SK-N-SH treated with all-trans-retinoic acid at 6 μM for 48 hours (cell line): ENCODE results near the gene DLG5.

Source experiments
- ATAC-seq: fragments of 200-7000 bp; cut with Tn5 transposase; 3 replicates; pipeline ENCODE4 v1.9.1; 2020; ENCODE audit warnings: mild to moderate bottlenecking, moderate library complexity
- ARNTL ChIP-seq: fragments of 450-650 bp; formaldehyde crosslinking; IDR thresholded peaks from 2 replicates; pipeline ENCODE4 v1.5.0; 2020; ENCODE audit warnings: low read depth, mild to moderate bottlenecking, moderate library complexity, borderline replicate concordance
- BACH2 ChIP-seq: fragments of 250-450 bp; sonication (Bioruptor Pico); IDR thresholded peaks from 2 replicates; pipeline ENCODE4 v1.9.0; 2021; ENCODE audit warnings: mild to moderate bottlenecking, borderline replicate concordance
- CSDC2 ChIP-seq: fragments of 250-450 bp; sonication (Bioruptor Pico); IDR thresholded peaks from 2 replicates; pipeline ENCODE4 v1.5.0; 2020; ENCODE audit warnings: mild to moderate bottlenecking, moderate library complexity
- ESRRG ChIP-seq: fragments of 250-450 bp; sonication (Bioruptor Pico); IDR thresholded peaks from 2 replicates; pipeline ENCODE4 v1.6.1; 2021; ENCODE audit warnings: mild to moderate bottlenecking
- GLIS3 ChIP-seq: fragments of 250-450 bp; sonication (Bioruptor Pico); IDR thresholded peaks from 2 replicates; pipeline ENCODE4 v1.5.0; 2020; ENCODE audit warnings: mild to moderate bottlenecking, moderate library complexity
- ISL1 ChIP-seq: fragments of 250-450 bp; sonication (Bioruptor Pico); IDR thresholded peaks from 2 replicates; pipeline ENCODE4 v2.1.2; 2022; ENCODE audit warnings: mild to moderate bottlenecking, moderate library complexity
- RARB ChIP-seq: fragments of 250-450 bp; sonication (Bioruptor Pico); IDR thresholded peaks from 2 replicates; pipeline ENCODE4 v1.8.0; 2021; ENCODE audit warnings: mild to moderate bottlenecking, moderate library complexity
- TCF4 ChIP-seq: fragments of 250-450 bp; sonication (Bioruptor Pico); IDR thresholded peaks from 2 replicates; pipeline ENCODE4 v1.8.0; 2021; ENCODE audit warnings: mild to moderate bottlenecking, moderate library complexity, borderline replicate concordance
- TOX ChIP-seq: fragments of 250-450 bp; sonication (Bioruptor Pico); IDR thresholded peaks from 2 replicates; pipeline ENCODE4 v1.8.0; 2021; ENCODE audit warnings: mild to moderate bottlenecking, moderate library complexity, borderline replicate concordance
- ZC3H10 ChIP-seq: fragments of 250-450 bp; sonication (Bioruptor Pico); IDR thresholded peaks from 2 replicates; pipeline ENCODE4 v1.5.1; 2021; ENCODE audit warnings: mild to moderate bottlenecking, moderate library complexity
- ZFP3 ChIP-seq: fragments of 250-450 bp; sonication (Bioruptor Pico); IDR thresholded peaks from 2 replicates; pipeline ENCODE4 v1.5.0; 2020; ENCODE audit warnings: mild to moderate bottlenecking, moderate library complexity
- ZFP30 ChIP-seq: fragments of 450-650 bp; formaldehyde crosslinking; IDR thresholded peaks from 2 replicates; pipeline ENCODE4 v1.5.0; 2022; ENCODE audit warnings: mild to moderate bottlenecking, moderate library complexity
- ZNF565 ChIP-seq: fragments of 450-650 bp; formaldehyde crosslinking; conservative IDR thresholded peaks from 2 replicates; pipeline ENCODE4 v1.5.0; 2020; ENCODE audit warnings: low read depth, mild to moderate bottlenecking, moderate library complexity
- ZNF8 ChIP-seq: fragments of 450-650 bp; formaldehyde crosslinking; IDR thresholded peaks from 2 replicates; pipeline ENCODE4 v1.5.0; 2020; ENCODE audit warnings: mild to moderate bottlenecking, moderate library complexity
- TF ChIP-seq, protein P1 (sequence below): fragments of 250-450 bp; sonication (Bioruptor Pico); IDR thresholded peaks from 2 replicates; pipeline ENCODE4 v1.8.0; 2020; ENCODE audit warnings: mild to moderate bottlenecking, moderate library complexity, borderline replicate concordance
- TF ChIP-seq, protein P2 (sequence below): fragments of 250-450 bp; sonication (Bioruptor Pico); IDR thresholded peaks from 2 replicates; pipeline ENCODE4 v1.8.0; 2021; ENCODE audit warnings: low read depth, mild to moderate bottlenecking, moderate library complexity, borderline replicate concordance
- TF ChIP-seq, protein P3 (sequence below): fragments of 250-450 bp; sonication (Bioruptor Pico); IDR thresholded peaks from 2 replicates; pipeline ENCODE4 v1.5.0; 2020; ENCODE audit warnings: mild to moderate bottlenecking, moderate library complexity
- TF ChIP-seq, protein P4 (sequence below): fragments of 250-450 bp; sonication (Bioruptor Pico); IDR thresholded peaks from 2 replicates; pipeline ENCODE4 v1.5.1; 2020; ENCODE audit warnings: low read depth, mild to moderate bottlenecking, moderate library complexity

Gene DLG5

DNA sequence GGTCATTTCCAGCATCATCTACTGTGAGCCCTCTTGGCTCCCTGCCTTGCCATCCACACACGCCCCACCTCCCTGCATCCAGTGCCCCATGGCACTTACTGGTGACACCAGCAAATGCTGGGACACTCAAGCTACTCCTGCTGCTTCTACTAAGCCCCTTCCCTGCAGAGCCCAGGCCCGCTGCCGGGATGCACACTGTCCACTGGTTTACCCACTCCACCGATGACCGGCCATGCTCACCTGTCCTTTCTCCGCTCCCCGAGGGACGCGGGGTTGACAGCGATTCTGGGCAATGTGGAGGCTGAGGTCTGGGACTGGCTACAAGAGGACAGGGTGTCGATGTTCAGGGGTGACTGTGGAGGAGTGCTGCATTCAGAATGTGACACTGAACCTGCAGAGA lies 110.2 kb downstream of the DLG5 start:
- TF ChIP-seq ESRRG (CRISPR knock-in tag) (no peak), ZNF565 (CRISPR knock-in tag) (no peak), ZNF8 (CRISPR knock-in tag) (no peak), ZC3H10 (CRISPR knock-in tag) (no peak), CSDC2 (CRISPR knock-in tag) (no peak), GLIS3 (CRISPR knock-in tag) (no peak), ZFP3 (no peak), TOX (CRISPR knock-in tag) (no peak), ARNTL (CRISPR knock-in tag) (no peak), ISL1 (CRISPR knock-in tag) (no peak), BACH2 (CRISPR knock-in tag) (no peak)
- TF ChIP-seq, protein P1, sequence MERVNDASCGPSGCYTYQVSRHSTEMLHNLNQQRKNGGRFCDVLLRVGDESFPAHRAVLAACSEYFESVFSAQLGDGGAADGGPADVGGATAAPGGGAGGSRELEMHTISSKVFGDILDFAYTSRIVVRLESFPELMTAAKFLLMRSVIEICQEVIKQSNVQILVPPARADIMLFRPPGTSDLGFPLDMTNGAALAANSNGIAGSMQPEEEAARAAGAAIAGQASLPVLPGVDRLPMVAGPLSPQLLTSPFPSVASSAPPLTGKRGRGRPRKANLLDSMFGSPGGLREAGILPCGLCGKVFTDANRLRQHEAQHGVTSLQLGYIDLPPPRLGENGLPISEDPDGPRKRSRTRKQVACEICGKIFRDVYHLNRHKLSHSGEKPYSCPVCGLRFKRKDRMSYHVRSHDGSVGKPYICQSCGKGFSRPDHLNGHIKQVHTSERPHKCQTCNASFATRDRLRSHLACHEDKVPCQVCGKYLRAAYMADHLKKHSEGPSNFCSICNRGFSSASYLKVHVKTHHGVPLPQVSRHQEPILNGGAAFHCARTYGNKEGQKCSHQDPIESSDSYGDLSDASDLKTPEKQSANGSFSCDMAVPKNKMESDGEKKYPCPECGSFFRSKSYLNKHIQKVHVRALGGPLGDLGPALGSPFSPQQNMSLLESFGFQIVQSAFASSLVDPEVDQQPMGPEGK (CRISPR knock-in tag) = no peak
- TF ChIP-seq, protein P2, sequence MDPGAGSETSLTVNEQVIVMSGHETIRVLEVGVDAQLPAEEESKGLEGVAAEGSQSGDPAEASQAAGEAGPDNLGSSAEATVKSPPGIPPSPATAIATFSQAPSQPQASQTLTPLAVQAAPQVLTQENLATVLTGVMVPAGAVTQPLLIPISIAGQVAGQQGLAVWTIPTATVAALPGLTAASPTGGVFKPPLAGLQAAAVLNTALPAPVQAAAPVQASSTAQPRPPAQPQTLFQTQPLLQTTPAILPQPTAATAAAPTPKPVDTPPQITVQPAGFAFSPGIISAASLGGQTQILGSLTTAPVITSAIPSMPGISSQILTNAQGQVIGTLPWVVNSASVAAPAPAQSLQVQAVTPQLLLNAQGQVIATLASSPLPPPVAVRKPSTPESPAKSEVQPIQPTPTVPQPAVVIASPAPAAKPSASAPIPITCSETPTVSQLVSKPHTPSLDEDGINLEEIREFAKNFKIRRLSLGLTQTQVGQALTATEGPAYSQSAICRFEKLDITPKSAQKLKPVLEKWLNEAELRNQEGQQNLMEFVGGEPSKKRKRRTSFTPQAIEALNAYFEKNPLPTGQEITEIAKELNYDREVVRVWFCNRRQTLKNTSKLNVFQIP = no peak
- ATAC-seq = no peak

DNA sequence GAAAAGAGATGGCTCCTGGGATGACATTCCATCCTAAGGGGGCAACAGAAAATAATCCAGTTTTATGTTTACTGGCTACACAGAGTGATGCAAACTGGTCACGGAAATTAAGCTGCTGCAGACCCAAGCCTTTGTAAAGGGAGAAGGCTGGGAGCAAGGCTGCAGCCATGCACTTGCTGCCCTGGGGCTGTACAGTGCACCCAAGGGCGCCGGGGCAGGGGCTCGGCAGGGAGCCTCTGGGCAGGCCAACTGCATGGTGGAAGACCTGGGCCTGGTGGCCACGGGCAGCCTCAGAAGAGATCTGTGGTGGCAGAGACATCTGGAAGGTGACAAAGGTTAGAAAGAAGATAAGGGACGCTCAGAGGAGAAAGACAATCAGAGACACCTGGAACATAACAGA lies 113.8 kb downstream of the DLG5 start:
- TF ChIP-seq ZNF8 (CRISPR knock-in tag) = no peak
- TF ChIP-seq ESRRG (CRISPR knock-in tag) = no peak
- no peak for TF ChIP-seq TCF4 (CRISPR knock-in tag)
- no peak for TF ChIP-seq TOX (CRISPR knock-in tag)
- TF ChIP-seq ZFP30 (CRISPR knock-in tag) = no peak
- TF ChIP-seq, protein P3, sequence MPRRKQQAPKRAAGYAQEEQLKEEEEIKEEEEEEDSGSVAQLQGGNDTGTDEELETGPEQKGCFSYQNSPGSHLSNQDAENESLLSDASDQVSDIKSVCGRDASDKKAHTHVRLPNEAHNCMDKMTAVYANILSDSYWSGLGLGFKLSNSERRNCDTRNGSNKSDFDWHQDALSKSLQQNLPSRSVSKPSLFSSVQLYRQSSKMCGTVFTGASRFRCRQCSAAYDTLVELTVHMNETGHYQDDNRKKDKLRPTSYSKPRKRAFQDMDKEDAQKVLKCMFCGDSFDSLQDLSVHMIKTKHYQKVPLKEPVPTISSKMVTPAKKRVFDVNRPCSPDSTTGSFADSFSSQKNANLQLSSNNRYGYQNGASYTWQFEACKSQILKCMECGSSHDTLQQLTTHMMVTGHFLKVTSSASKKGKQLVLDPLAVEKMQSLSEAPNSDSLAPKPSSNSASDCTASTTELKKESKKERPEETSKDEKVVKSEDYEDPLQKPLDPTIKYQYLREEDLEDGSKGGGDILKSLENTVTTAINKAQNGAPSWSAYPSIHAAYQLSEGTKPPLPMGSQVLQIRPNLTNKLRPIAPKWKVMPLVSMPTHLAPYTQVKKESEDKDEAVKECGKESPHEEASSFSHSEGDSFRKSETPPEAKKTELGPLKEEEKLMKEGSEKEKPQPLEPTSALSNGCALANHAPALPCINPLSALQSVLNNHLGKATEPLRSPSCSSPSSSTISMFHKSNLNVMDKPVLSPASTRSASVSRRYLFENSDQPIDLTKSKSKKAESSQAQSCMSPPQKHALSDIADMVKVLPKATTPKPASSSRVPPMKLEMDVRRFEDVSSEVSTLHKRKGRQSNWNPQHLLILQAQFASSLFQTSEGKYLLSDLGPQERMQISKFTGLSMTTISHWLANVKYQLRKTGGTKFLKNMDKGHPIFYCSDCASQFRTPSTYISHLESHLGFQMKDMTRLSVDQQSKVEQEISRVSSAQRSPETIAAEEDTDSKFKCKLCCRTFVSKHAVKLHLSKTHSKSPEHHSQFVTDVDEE = no peak

DNA sequence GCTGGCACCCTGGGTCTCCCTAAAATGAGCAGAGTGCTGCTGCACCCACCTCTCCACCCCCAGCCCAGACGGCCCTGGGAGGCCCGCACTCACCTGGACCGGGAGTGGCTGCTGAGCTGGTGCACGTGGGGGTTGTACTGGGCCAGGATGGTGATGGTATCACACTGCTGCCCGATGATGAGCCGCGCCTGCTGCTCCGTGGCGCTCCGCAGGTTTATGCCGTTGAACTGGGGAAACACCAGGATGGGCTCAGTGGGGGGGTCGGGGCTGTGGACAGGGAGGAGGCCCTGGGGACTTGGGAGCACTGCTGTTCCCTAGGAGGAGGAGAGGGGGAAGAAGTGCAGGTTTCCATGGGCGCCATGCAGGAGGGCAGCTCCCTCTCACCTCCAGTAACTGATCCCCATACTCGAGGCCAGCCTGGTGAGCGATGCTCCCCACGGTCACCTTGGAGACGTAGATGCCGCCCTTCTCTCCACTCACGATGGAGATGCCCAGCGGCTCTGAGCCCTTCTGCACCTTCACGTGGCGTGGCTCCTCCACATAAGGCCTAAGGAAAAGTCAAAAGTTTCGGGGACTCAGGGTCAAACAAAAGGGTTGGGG lies 114.6 kb downstream of the DLG5 start:
- TF ChIP-seq RARB (CRISPR knock-in tag) = no peak
- no peak for TF ChIP-seq GLIS3 (CRISPR knock-in tag)
- TF ChIP-seq, protein P2 = no peak
- TF ChIP-seq, protein P3 = no peak
- no peak for TF ChIP-seq ESRRG (CRISPR knock-in tag)
- no peak for TF ChIP-seq CSDC2 (CRISPR knock-in tag)
- TF ChIP-seq ZFP3 = no peak
- TF ChIP-seq, protein P1 (CRISPR knock-in tag) = no peak
- TF ChIP-seq, protein P4, sequence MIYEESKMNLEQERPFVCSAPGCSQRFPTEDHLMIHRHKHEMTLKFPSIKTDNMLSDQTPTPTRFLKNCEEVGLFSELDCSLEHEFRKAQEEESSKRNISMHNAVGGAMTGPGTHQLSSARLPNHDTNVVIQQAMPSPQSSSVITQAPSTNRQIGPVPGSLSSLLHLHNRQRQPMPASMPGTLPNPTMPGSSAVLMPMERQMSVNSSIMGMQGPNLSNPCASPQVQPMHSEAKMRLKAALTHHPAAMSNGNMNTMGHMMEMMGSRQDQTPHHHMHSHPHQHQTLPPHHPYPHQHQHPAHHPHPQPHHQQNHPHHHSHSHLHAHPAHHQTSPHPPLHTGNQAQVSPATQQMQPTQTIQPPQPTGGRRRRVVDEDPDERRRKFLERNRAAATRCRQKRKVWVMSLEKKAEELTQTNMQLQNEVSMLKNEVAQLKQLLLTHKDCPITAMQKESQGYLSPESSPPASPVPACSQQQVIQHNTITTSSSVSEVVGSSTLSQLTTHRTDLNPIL (CRISPR knock-in tag) = no peak
- no peak for ATAC-seq

More for the DNA sequence above, 113.8 kb downstream of the DLG5 start:
- no peak for ATAC-seq
